PC-9 (cell line): ENCODE results near the gene ANKRD13A. TPM values are rescaled to one million over a fixed set of nuclear protein-coding genes. Genes with fewer than 3 reads are reported as not detected.

Experiments used
- BruUV-seq: library from RNA; stranded (reverse); fragments of 400-500 nt; replicated peaks from 2 replicates; lab custom pipeline; 2021; lab: Mats Ljungman, UMichigan
- CTCF ChIA-PET: fragments of 300-600 bp; sonication (Branson Sonifier 250); formaldehyde crosslinking; loops from one replicate; lab custom pipeline; 2022; ENCODE audit warnings: antibody characterized with exemption; lab: Charles Lee
- POLR2A ChIA-PET: fragments of 300-600 bp; sonication (Branson Sonifier 250); formaldehyde crosslinking; loops from one replicate; lab custom pipeline; 2022; ENCODE audit warnings: antibody characterized with exemption; ENCODE audit not compliant: unreplicated experiment; lab: Charles Lee
- DNase-seq, 2 experiments: peaks; one replicate each; pipeline versions ENCODE4 v3.0.0 to v3.0.0-alpha.2; 2015 to 2022; ENCODE audit warnings: mixed read lengths in 1 of 2
- H2AFZ ChIP-seq: fragments of 200-600 bp; sonication (generic); 2 replicates; pipeline ENCODE4 v1.8.1; 2017; ENCODE audit warnings: antibody characterized with exemption
- H3F3A ChIP-seq: fragments of 200-600 bp; sonication (generic); 2 replicates; pipeline ENCODE4 v1.8.1; 2017; ENCODE audit warnings: antibody characterized with exemption, mild to moderate bottlenecking, low read depth; ENCODE audit not compliant: insufficient read depth
- H3K27ac ChIP-seq: fragments of 200-600 bp; sonication (generic); 2 replicates; pipeline ENCODE4 v1.6.1; 2016; ENCODE audit warnings: mixed run types
- H3K27me3 ChIP-seq: fragments of 200-600 bp; sonication (generic); 2 replicates; pipeline ENCODE4 v1.6.1; 2016; ENCODE audit warnings: low read depth, mixed run types; ENCODE audit not compliant: insufficient read depth
- H3K36me3 ChIP-seq: fragments of 200-600 bp; sonication (generic); 2 replicates; pipeline ENCODE4 v1.6.1; 2016; ENCODE audit warnings: low read depth, mixed run types
- H3K4me1 ChIP-seq: fragments of 200-600 bp; sonication (generic); replicated peaks from 2 replicates; pipeline ENCODE4 v1.6.1; 2016; ENCODE audit warnings: mixed run types; ENCODE audit not compliant: insufficient read depth
- H3K4me2 ChIP-seq: fragments of 200-600 bp; sonication (generic); 2 replicates; pipeline ENCODE4 v1.6.1; 2017; ENCODE audit warnings: mixed run types
- H3K4me3 ChIP-seq: fragments of 200-600 bp; sonication (generic); 2 replicates; pipeline ENCODE4 v1.6.1; 2016; ENCODE audit warnings: mixed run types
- H3K79me2 ChIP-seq: fragments of 200-600 bp; sonication (generic); 2 replicates; pipeline ENCODE4 v1.6.1; 2017; ENCODE audit warnings: low read depth, mixed run types
- H3K9me2 ChIP-seq: fragments of 200-600 bp; sonication (generic); 2 replicates; pipeline ENCODE4 v1.8.1; 2017; ENCODE audit warnings: mild to moderate bottlenecking; ENCODE audit not compliant: insufficient read depth
- H3K9me3 ChIP-seq: fragments of 200-600 bp; sonication (generic); 2 replicates; pipeline ENCODE4 v1.8.1; 2016; ENCODE audit warnings: low read depth; ENCODE audit not compliant: insufficient read depth
- H4K20me1 ChIP-seq: fragments of 200-600 bp; sonication (generic); 2 replicates; pipeline ENCODE4 v1.8.1; 2017; ENCODE audit not compliant: insufficient read depth
- CTCF ChIP-seq: fragments of 200-600 bp; sonication (generic); conservative IDR thresholded peaks from 2 replicates; pipeline ENCODE4 v1.6.1; 2017; ENCODE audit warnings: mixed run types, antibody characterized with exemption, mild to moderate bottlenecking, moderate library complexity
- EZH2 ChIP-seq: fragments of 200-600 bp; sonication (generic); IDR thresholded peaks from 2 replicates; pipeline ENCODE4 v1.8.0; 2017; ENCODE audit warnings: antibody characterized with exemption, low read depth
- intact Hi-C: fragments of 100-400 bp; cut with micrococcal nuclease; formaldehyde crosslinking; loops from one replicate; pipeline ENCODE4 v1.10.0; 2022; ENCODE audit not compliant: unreplicated experiment
- total RNA-seq: library from RNA; stranded (reverse); gene quantifications from 2 replicates; pipeline ENCODE4 v1.2.3, GENCODE V29; 2021

The ANKRD13A gene
- total RNA-seq, 1 experiment from 2014 or later = 66.9 TPM

GRCh38 chr12:109967383-109968031 is 31.7 kb upstream of the ANKRD13A start:
- CTCF ChIA-PET = no interaction called here
- Histone ChIP-seq H3K36me3 (peaks cover 7% of the 10 kb centered on the region; the same call in 1 of the 2 replicates), H3K4me2 (0 out of 2 replicates have a peak overlapping the region, but pooled peaks have one; percentile 12), H3K27ac (peak overlapping the region; percentile 53), H3K4me3 (no peak overlapping the region), H2AFZ (no peak overlapping the region), H4K20me1 (no peaks in the 10 kb centered on the region), H3K79me2 (no peaks in the 10 kb centered on the region), H3K9me3 (no peaks in the 10 kb centered on the region), H3K27me3 (no peaks in the 10 kb centered on the region), H3F3A (peaks cover 13% of the 10 kb centered on the region; the same call in 1 of the 2 replicates), H3K9me2 (no peaks in the 10 kb centered on the region), H3K4me1 (peaks cover 19% of the 10 kb centered on the region)
- TF ChIP-seq CTCF (no peak), EZH2 (no peak)
- peak; percentile 7 to 64 for DNase-seq
- BruUV-seq = no TSS peak
- POLR2A ChIA-PET = interaction anchor here (0.5 to 0.7 kb wide), 6 partner anchors 16 to 500 kb away, joined by 3 to 11 read pairs (median 3); partner anchors contain the start of genes GPN3 and IFT81
- intact Hi-C loops = no loop called here

- Histone ChIP-seq H3K4me3 (no peak overlapping the region), H3K4me2 (0 out of 2 replicates have a peak overlapping the region, but pooled peaks have one; percentile 12), H2AFZ (no peak overlapping the region), H3K27me3 (no peaks in the 10 kb centered on the region), H3K4me1 (peaks cover 19% of the 10 kb centered on the region), H3K79me2 (no peaks in the 10 kb centered on the region), H3K36me3 (peaks cover 7% of the 10 kb centered on the region; the same call in 1 of the 2 replicates), H3K9me3 (no peaks in the 10 kb centered on the region), H3F3A (peaks cover 10% of the 10 kb centered on the region; the same call in 1 of the 2 replicates), H3K9me2 (no peaks in the 10 kb centered on the region), H3K27ac (peak overlapping the region; percentile 53), H4K20me1 (no peaks in the 10 kb centered on the region)
- ChIA-PET POLR2A (interaction anchor here (0.7 kb wide), 1 partner anchor 17 kb away, joined by 11 read pairs; no protein-coding TSS in a partner anchor), CTCF (no interaction called here)
- intact Hi-C loops = no loop called here
- TF ChIP-seq CTCF (no peak), EZH2 (no peak)
- no TSS peak for BruUV-seq
- DNase-seq = no peak
These were observed 31.2 kb upstream of the ANKRD13A start for GRCh38 chr12:109968032-109968420.

GRCh38 chr12:109968801-109969200 is 30.4 kb upstream of the ANKRD13A start:
- DNase-seq = peak; percentile 10 to 47
- Histone ChIP-seq H3K4me3 (no peak overlapping the region), H2AFZ (no peak overlapping the region), H3K27me3 (no peaks in the 10 kb centered on the region), H3K27ac (0 out of 2 replicates have a peak overlapping the region, but pooled peaks have one; percentile 19), H3K79me2 (no peaks in the 10 kb centered on the region), H3K9me3 (no peaks in the 10 kb centered on the region), H4K20me1 (no peaks in the 10 kb centered on the region), H3K4me1 (peaks cover 19% of the 10 kb centered on the region), H3F3A (peaks cover 10% of the 10 kb centered on the region; the same call in 1 of the 2 replicates), H3K9me2 (no peaks in the 10 kb centered on the region), H3K4me2 (no peak overlapping the region), H3K36me3 (peaks cover 7% of the 10 kb centered on the region; the same call in 1 of the 2 replicates)
- CTCF ChIA-PET = interaction anchor here (0.7 kb wide), 1 partner anchor 64 kb away, joined by 3 read pairs; no protein-coding TSS in a partner anchor
- BruUV-seq = no TSS peak
- POLR2A ChIA-PET = no interaction called here
- TF ChIP-seq CTCF = no peak
- intact Hi-C loops = no loop called here
